ENCODE results near the gene CA6. TPM values are rescaled to one million over a fixed set of nuclear protein-coding genes. Genes with fewer than 3 reads are reported as not detected.

CA6 gene
- total RNA-seq, 1 experiment from 2014 or later = 0.11 TPM

GRCh38 chr1:8939362-8939995 is 6.2 kb upstream of the CA6 start:
- ATAC-seq = no peak
- CTCF ChIA-PET = interaction anchor here (1.2 to 5.9 kb wide), 5 partner anchors 11 to 65 kb away, joined by 4 to 31 read pairs (median 8); no protein-coding TSS in a partner anchor
- TF ChIP-seq ZBTB43 (CRISPR knock-in tag; IDR thresholded peaks at IDR 0.05) (no peak), GTF2I (CRISPR knock-in tag; conservative IDR thresholded peaks at IDR 0.05) (0 out of 2 replicates have a peak, but pooled peaks have one; percentile 9)
- Mint-ChIP-seq H3K4me3 (no peak overlapping the region), H3K36me3 (peaks cover 6% of the 10 kb centered on the region), H3K27me3 (ENCODE audit: low read depth) (no peaks in the 10 kb centered on the region), H3K9me3 (peaks cover 17% of the 10 kb centered on the region), H3K4me1 (peaks cover 41% of the 10 kb centered on the region), H3K27ac (no peak overlapping the region)
- no peak for DNase-seq (ENCODE audit: low spot score)
- POLR2A ChIA-PET = no interaction called here

DNA sequence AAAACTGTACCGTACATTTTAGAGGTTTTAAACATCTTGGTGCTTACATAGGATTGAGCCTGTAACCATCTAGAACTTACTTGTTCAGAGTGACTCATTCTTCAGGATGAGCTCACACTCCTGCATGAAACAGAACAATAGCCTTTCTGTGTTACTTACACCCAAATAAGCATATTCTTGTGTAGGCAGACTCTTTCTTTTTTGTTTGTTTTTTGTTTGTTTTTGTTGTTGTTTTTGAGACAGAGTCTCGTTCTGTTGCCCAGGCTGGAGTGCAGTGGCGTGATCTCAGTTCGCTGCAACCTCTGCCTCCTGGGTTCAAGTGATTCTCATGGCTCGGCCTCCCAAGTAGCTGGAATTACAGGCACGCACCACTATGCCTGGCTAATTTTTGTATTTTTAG is 3.8 kb upstream of the CA6 start:
- ATAC-seq (no peak), DNase-seq (ENCODE audit: low spot score) (no peak)
- ChIA-PET POLR2A (no interaction called here), CTCF (interaction anchor here (1.0 to 5.9 kb wide), 3 partner anchors 21 to 161 kb away, joined by 3 to 31 read pairs (median 28); no protein-coding TSS in a partner anchor)
- TF ChIP-seq, protein P1, sequence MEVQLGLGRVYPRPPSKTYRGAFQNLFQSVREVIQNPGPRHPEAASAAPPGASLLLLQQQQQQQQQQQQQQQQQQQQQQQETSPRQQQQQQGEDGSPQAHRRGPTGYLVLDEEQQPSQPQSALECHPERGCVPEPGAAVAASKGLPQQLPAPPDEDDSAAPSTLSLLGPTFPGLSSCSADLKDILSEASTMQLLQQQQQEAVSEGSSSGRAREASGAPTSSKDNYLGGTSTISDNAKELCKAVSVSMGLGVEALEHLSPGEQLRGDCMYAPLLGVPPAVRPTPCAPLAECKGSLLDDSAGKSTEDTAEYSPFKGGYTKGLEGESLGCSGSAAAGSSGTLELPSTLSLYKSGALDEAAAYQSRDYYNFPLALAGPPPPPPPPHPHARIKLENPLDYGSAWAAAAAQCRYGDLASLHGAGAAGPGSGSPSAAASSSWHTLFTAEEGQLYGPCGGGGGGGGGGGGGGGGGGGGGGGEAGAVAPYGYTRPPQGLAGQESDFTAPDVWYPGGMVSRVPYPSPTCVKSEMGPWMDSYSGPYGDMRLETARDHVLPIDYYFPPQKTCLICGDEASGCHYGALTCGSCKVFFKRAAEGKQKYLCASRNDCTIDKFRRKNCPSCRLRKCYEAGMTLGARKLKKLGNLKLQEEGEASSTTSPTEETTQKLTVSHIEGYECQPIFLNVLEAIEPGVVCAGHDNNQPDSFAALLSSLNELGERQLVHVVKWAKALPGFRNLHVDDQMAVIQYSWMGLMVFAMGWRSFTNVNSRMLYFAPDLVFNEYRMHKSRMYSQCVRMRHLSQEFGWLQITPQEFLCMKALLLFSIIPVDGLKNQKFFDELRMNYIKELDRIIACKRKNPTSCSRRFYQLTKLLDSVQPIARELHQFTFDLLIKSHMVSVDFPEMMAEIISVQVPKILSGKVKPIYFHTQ (CRISPR knock-in tag; IDR thresholded peaks at IDR 0.05) = no peak
- no peak for TF ChIP-seq FOXP1 (CRISPR knock-in tag; IDR thresholded peaks at IDR 0.05; ENCODE audit: borderline replicate concordance)
- no peak for TF ChIP-seq KAT7 (CRISPR knock-in tag; IDR thresholded peaks at IDR 0.05; ENCODE audit: borderline replicate concordance)
- TF ChIP-seq, protein P2, sequence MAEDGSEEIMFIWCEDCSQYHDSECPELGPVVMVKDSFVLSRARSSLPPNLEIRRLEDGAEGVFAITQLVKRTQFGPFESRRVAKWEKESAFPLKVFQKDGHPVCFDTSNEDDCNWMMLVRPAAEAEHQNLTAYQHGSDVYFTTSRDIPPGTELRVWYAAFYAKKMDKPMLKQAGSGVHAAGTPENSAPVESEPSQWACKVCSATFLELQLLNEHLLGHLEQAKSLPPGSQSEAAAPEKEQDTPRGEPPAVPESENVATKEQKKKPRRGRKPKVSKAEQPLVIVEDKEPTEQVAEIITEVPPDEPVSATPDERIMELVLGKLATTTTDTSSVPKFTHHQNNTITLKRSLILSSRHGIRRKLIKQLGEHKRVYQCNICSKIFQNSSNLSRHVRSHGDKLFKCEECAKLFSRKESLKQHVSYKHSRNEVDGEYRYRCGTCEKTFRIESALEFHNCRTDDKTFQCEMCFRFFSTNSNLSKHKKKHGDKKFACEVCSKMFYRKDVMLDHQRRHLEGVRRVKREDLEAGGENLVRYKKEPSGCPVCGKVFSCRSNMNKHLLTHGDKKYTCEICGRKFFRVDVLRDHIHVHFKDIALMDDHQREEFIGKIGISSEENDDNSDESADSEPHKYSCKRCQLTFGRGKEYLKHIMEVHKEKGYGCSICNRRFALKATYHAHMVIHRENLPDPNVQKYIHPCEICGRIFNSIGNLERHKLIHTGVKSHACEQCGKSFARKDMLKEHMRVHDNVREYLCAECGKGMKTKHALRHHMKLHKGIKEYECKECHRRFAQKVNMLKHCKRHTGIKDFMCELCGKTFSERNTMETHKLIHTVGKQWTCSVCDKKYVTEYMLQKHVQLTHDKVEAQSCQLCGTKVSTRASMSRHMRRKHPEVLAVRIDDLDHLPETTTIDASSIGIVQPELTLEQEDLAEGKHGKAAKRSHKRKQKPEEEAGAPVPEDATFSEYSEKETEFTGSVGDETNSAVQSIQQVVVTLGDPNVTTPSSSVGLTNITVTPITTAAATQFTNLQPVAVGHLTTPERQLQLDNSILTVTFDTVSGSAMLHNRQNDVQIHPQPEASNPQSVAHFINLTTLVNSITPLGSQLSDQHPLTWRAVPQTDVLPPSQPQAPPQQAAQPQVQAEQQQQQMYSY (CRISPR knock-in tag; IDR thresholded peaks at IDR 0.05) = no peak
- H3K36me3 Mint-ChIP-seq = peaks cover 6% of the 10 kb centered on the region
- H3K9me3 Mint-ChIP-seq = peaks cover 17% of the 10 kb centered on the region
- H3K27me3 Mint-ChIP-seq (ENCODE audit: low read depth) = no peaks in the 10 kb centered on the region
- H3K27ac Mint-ChIP-seq = no peak overlapping the region
- no peak overlapping the region for H3K4me3 Mint-ChIP-seq
- peaks cover 51% of the 10 kb centered on the region for H3K4me1 Mint-ChIP-seq

DNA sequence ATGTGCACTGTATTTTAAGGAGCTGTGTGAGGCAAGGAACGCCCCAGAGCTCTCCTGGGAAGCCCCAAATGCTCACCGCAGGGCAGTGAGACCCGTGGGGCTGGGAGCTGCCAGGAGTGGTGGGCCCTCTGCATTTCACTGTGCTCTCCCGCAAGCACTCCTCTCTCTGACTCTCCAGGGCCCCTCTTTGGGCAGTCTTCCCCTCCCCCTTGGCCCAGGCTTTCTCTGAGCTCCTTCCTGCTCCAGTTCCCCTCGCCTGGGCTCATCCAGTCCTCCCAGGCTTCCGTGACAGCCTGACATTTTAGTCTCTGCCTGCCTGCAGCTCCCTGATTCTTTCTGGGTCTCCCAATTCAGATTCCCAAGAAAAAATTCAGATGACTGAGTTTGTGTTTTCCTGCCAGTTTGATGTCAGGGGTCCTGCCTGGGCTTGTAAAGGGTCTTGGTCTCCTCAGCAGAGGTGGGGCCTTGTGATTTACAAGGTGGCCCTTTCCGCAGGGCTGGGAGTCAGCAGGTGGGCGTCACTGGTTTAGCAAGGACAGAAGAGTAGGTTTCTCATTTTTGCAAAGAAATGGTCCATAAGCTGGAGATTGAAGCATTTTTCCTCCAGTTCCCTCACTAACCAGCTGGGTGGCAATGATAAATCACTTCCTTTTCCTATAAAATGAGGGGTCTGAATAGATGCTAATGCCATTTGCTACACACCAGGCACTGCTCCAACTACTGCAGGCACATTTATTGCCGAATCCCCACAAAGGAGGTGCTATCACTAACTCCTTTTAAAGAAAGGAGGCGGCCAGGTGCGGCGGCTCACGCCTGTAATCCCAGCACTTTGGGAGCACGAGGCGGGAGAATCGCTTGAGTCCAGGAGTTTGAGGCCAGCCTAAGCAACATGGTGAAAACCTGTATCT is 1.9 kb upstream of the CA6 start:
- Mint-ChIP-seq H3K27me3 (ENCODE audit: low read depth) (no peaks in the 10 kb centered on the region; the same call in 1 of the 2 replicates), H3K4me1 (peaks cover 48% of the 10 kb centered on the region), H3K4me3 (no peak overlapping the region), H3K36me3 (peaks cover 6% of the 10 kb centered on the region), H3K9me3 (peaks cover 17% of the 10 kb centered on the region), H3K27ac (peak overlapping the region; percentile 79)
- peak; percentile 52 for DNase-seq (ENCODE audit: low spot score)
- CTCF ChIA-PET = interaction anchor here (0.5 to 3.5 kb wide), 17 partner anchors 9 to 306 kb away, joined by 3 to 51 read pairs (median 5); no protein-coding TSS in a partner anchor
- POLR2A ChIA-PET = interaction anchor here (0.9 kb wide), 1 partner anchor 65 kb away, joined by 3 read pairs; the partner anchor contains the start of gene ENO1
- no peak for TF ChIP-seq MYBL2 (CRISPR knock-in tag; IDR thresholded peaks at IDR 0.05)
- TF ChIP-seq, protein P2 (CRISPR knock-in tag; IDR thresholded peaks at IDR 0.05) = peak; percentile 82
- peak; percentile 94 for ATAC-seq

Data from WTC11 (cell line).